PC-9 (cell line): ENCODE results near the gene STRA6. TPM values are rescaled to one million over a fixed set of nuclear protein-coding genes. Genes with fewer than 3 reads are reported as not detected.
A peak's percentile ranks its signal among the peaks of the same experiment; 100 is the strongest.

ENCODE experiments used
- BruUV-seq: library from RNA; stranded (reverse); fragments of 400-500 nt; replicated peaks from 2 replicates; lab custom pipeline; 2021; lab: Mats Ljungman, UMichigan
- CTCF ChIA-PET: fragments of 300-600 bp; sonication (Branson Sonifier 250); formaldehyde crosslinking; loops from one replicate; lab custom pipeline; 2022; ENCODE audit warnings: antibody characterized with exemption; lab: Charles Lee
- POLR2A ChIA-PET: fragments of 300-600 bp; sonication (Branson Sonifier 250); formaldehyde crosslinking; loops from one replicate; lab custom pipeline; 2022; ENCODE audit warnings: antibody characterized with exemption; ENCODE audit not compliant: unreplicated experiment; lab: Charles Lee
- DNase-seq, 2 experiments: peaks; one replicate each; pipeline versions ENCODE4 v3.0.0 to v3.0.0-alpha.2; 2015 to 2022; ENCODE audit warnings: mixed read lengths in 1 of 2
- H2AFZ ChIP-seq: fragments of 200-600 bp; sonication (generic); 2 replicates; pipeline ENCODE4 v1.8.1; 2017; ENCODE audit warnings: antibody characterized with exemption
- H3F3A ChIP-seq: fragments of 200-600 bp; sonication (generic); 2 replicates; pipeline ENCODE4 v1.8.1; 2017; ENCODE audit warnings: antibody characterized with exemption, mild to moderate bottlenecking, low read depth; ENCODE audit not compliant: insufficient read depth
- H3K27ac ChIP-seq: fragments of 200-600 bp; sonication (generic); 2 replicates; pipeline ENCODE4 v1.6.1; 2016; ENCODE audit warnings: mixed run types
- H3K27me3 ChIP-seq: fragments of 200-600 bp; sonication (generic); 2 replicates; pipeline ENCODE4 v1.6.1; 2016; ENCODE audit warnings: low read depth, mixed run types; ENCODE audit not compliant: insufficient read depth
- H3K36me3 ChIP-seq: fragments of 200-600 bp; sonication (generic); 2 replicates; pipeline ENCODE4 v1.6.1; 2016; ENCODE audit warnings: low read depth, mixed run types
- H3K4me1 ChIP-seq: fragments of 200-600 bp; sonication (generic); replicated peaks from 2 replicates; pipeline ENCODE4 v1.6.1; 2016; ENCODE audit warnings: mixed run types; ENCODE audit not compliant: insufficient read depth
- H3K4me2 ChIP-seq: fragments of 200-600 bp; sonication (generic); 2 replicates; pipeline ENCODE4 v1.6.1; 2017; ENCODE audit warnings: mixed run types
- H3K4me3 ChIP-seq: fragments of 200-600 bp; sonication (generic); 2 replicates; pipeline ENCODE4 v1.6.1; 2016; ENCODE audit warnings: mixed run types
- H3K79me2 ChIP-seq: fragments of 200-600 bp; sonication (generic); 2 replicates; pipeline ENCODE4 v1.6.1; 2017; ENCODE audit warnings: low read depth, mixed run types
- H3K9me2 ChIP-seq: fragments of 200-600 bp; sonication (generic); 2 replicates; pipeline ENCODE4 v1.8.1; 2017; ENCODE audit warnings: mild to moderate bottlenecking; ENCODE audit not compliant: insufficient read depth
- H3K9me3 ChIP-seq: fragments of 200-600 bp; sonication (generic); 2 replicates; pipeline ENCODE4 v1.8.1; 2016; ENCODE audit warnings: low read depth; ENCODE audit not compliant: insufficient read depth
- H4K20me1 ChIP-seq: fragments of 200-600 bp; sonication (generic); 2 replicates; pipeline ENCODE4 v1.8.1; 2017; ENCODE audit not compliant: insufficient read depth
- EZH2 ChIP-seq: fragments of 200-600 bp; sonication (generic); IDR thresholded peaks from 2 replicates; pipeline ENCODE4 v1.8.0; 2017; ENCODE audit warnings: antibody characterized with exemption, low read depth
- intact Hi-C: fragments of 100-400 bp; cut with micrococcal nuclease; formaldehyde crosslinking; loops from one replicate; pipeline ENCODE4 v1.10.0; 2022; ENCODE audit not compliant: unreplicated experiment
- total RNA-seq: library from RNA; stranded (reverse); gene quantifications from 2 replicates; pipeline ENCODE4 v1.2.3, GENCODE V29; 2021
- TF ChIP-seq, protein P1 (sequence below): fragments of 200-600 bp; sonication (generic); conservative IDR thresholded peaks from 2 replicates; pipeline ENCODE4 v1.6.1; 2017; ENCODE audit warnings: mixed run types, antibody characterized with exemption, mild to moderate bottlenecking, moderate library complexity

STRA6 gene
- total RNA-seq, 1 experiment from 2014 or later: 64.9 TPM

DNA sequence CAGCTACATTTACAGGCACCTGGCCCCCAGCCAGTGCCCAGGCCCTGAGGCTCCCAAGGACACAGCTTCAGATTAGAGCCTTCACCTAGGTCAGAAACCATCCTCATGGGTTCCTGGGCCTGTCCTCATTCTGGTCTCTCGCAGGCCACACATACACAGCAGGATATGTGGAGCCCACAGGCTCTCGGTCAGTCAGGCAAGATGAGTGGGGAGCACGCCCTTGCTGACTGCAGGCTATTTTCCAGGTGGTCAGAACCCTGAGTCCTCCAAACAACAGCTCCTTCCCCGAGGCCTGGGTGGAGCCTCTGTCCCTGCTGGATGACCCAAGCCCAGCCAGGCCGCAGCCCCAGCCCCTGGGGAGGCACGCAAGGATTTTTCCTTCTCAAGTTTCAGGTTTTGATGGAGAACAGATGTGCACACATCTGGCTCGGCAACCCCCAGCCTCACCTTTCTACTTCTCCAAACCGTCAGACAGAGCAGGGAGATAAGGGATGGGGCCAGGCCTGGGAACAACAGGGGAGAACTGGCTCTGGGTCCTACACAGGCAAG lies 1.6 kb downstream of the STRA6 start:
- peak overlapping the region; percentile 95 for H3K27ac ChIP-seq
- no peaks in the 10 kb centered on the region for H3K27me3 ChIP-seq
- H3F3A ChIP-seq: peaks cover 63% of the 10 kb centered on the region
- H3K4me1 ChIP-seq: peaks cover 77% of the 10 kb centered on the region
- H3K4me3 ChIP-seq: peak overlapping the region; percentile 73
- H3K36me3 ChIP-seq: 0 out of 2 replicates have a peak, but pooled peaks cover 11% of the 10 kb centered on the region
- DNase-seq: peak; percentile 81 to 83
- intact Hi-C loops: loop anchor here (1.0 to 10.0 kb wide), 5 partner anchors 14 to 216 kb away; no protein-coding TSS in a partner anchor
- TF ChIP-seq, protein P1, sequence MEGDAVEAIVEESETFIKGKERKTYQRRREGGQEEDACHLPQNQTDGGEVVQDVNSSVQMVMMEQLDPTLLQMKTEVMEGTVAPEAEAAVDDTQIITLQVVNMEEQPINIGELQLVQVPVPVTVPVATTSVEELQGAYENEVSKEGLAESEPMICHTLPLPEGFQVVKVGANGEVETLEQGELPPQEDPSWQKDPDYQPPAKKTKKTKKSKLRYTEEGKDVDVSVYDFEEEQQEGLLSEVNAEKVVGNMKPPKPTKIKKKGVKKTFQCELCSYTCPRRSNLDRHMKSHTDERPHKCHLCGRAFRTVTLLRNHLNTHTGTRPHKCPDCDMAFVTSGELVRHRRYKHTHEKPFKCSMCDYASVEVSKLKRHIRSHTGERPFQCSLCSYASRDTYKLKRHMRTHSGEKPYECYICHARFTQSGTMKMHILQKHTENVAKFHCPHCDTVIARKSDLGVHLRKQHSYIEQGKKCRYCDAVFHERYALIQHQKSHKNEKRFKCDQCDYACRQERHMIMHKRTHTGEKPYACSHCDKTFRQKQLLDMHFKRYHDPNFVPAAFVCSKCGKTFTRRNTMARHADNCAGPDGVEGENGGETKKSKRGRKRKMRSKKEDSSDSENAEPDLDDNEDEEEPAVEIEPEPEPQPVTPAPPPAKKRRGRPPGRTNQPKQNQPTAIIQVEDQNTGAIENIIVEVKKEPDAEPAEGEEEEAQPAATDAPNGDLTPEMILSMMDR: no peak
- no peak for TF ChIP-seq EZH2
- H3K79me2 ChIP-seq: peaks cover 74% of the 10 kb centered on the region
- H2AFZ ChIP-seq: no peak overlapping the region
- H3K4me2 ChIP-seq: peak overlapping the region; percentile 96
- POLR2A ChIA-PET: interaction anchor here (0.5 to 1.3 kb wide), 4 partner anchors 15 to 39 kb away, joined by 4 to 7 read pairs (median 4); partner anchors contain the start of gene CCDC33
- BruUV-seq: no TSS peak
- no peaks in the 10 kb centered on the region for H4K20me1 ChIP-seq
- H3K9me2 ChIP-seq: no peaks in the 10 kb centered on the region
- no peaks in the 10 kb centered on the region for H3K9me3 ChIP-seq
- CTCF ChIA-PET: interaction anchor here (0.6 to 1.5 kb wide), 4 partner anchors 22 to 1575 kb away, joined by 3 to 5 read pairs (median 3); no protein-coding TSS in a partner anchor

DNA sequence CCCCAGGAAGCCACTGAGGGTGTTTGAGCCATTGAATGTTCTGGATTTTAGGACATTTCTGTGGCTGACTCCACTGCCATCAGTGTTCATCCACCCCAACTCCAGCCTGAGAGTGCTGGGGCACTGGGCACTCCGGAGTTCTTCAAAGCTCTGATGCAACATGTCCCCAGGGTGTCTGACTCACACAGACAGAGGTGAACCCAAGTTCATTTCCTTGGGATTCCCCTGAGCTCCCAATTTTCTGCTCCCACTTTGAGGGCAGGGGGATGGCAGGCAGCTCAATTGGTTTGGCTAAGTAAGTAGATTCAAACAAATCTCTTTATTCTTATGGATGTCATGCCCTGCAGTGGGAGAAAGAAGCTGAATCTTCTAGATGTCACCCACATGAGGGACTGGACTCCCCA lies 2.2 kb downstream of the STRA6 start:
- no TSS peak for BruUV-seq
- CTCF ChIA-PET: interaction anchor here (0.7 to 1.5 kb wide), 3 partner anchors 40 to 1574 kb away, joined by 3 read pairs; no protein-coding TSS in a partner anchor
- DNase-seq: peak; percentile 77 to 93

GRCh38 chr15:74199297-74199652 lies 3.3 kb downstream of the STRA6 start:
- no peak for DNase-seq
- ChIA-PET POLR2A (interaction anchor here (0.6 kb wide), 1 partner anchor 37 kb away, joined by 3 read pairs; the partner anchor contains the start of gene CCDC33), CTCF (no interaction called here)
- H3K9me2 ChIP-seq: no peaks in the 10 kb centered on the region
- intact Hi-C loops: no loop called here
- H3K4me3 ChIP-seq: peak overlapping the region; percentile 73; the same call in 1 of the 2 replicates
- no peaks in the 10 kb centered on the region for H3K9me3 ChIP-seq
- H3F3A ChIP-seq: peaks cover 80% of the 10 kb centered on the region
- BruUV-seq: no TSS peak
- no peak overlapping the region for H2AFZ ChIP-seq
- H3K36me3 ChIP-seq: peaks cover 26% of the 10 kb centered on the region
- peaks cover 80% of the 10 kb centered on the region for H3K4me1 ChIP-seq
- peaks cover 70% of the 10 kb centered on the region for H3K79me2 ChIP-seq
- H3K4me2 ChIP-seq: peak overlapping the region; percentile 96
- H4K20me1 ChIP-seq: no peaks in the 10 kb centered on the region
- peak overlapping the region; percentile 95 for H3K27ac ChIP-seq
- no peak for TF ChIP-seq EZH2
- TF ChIP-seq, protein P1: no peak
- H3K27me3 ChIP-seq: no peaks in the 10 kb centered on the region

More for the DNA sequence above, 2.2 kb downstream of the STRA6 start:
- intact Hi-C loops: loop anchor here (1.0 to 10.0 kb wide), 4 partner anchors 14 to 216 kb away; no protein-coding TSS in a partner anchor
- Histone ChIP-seq H2AFZ (no peak overlapping the region), H3K4me3 (peak overlapping the region; percentile 73; the same call in 1 of the 2 replicates), H3F3A (peaks cover 68% of the 10 kb centered on the region), H3K4me2 (peak overlapping the region; percentile 96), H4K20me1 (no peaks in the 10 kb centered on the region), H3K27me3 (no peaks in the 10 kb centered on the region), H3K9me2 (no peaks in the 10 kb centered on the region), H3K36me3 (peaks cover 15% of the 10 kb centered on the region; the same call in 1 of the 2 replicates), H3K79me2 (peaks cover 74% of the 10 kb centered on the region), H3K27ac (peak overlapping the region; percentile 95), H3K9me3 (no peaks in the 10 kb centered on the region), H3K4me1 (peaks cover 79% of the 10 kb centered on the region)
- POLR2A ChIA-PET: interaction anchor here (0.5 to 1.3 kb wide), 4 partner anchors 15 to 40 kb away, joined by 4 to 7 read pairs (median 4); partner anchors contain the start of gene CCDC33
- TF ChIP-seq, protein P1: no peak
- no peak for TF ChIP-seq EZH2
